Measurements from ENCODE around the gene C3. TPM values are rescaled to one million over a fixed set of nuclear protein-coding genes. Genes with fewer than 3 reads are reported as not detected.

Gene C3
- polyA plus RNA-seq: 0.52 and 2.7 TPM in 2 replicates

GRCh38 chr19:6720369-6721137 is at the start of gene C3:
Gene C3, minus strand, starts transcription at chr19:6720650. Its CDS starts 61 bp downstream, at chr19:6720589.

GRCh38 chr19:6767357-6768235 is 47.1 kb upstream of the C3 start, which contains the start of gene SH2D3A:
Gene SH2D3A, minus strand, starts transcription at chr19:6767435. Its CDS starts 3,687 bp downstream, at chr19:6763748.

GRCh38 chr19:6739390-6739882 is 19.0 kb upstream of the C3 start, which contains the start of gene TRIP10:
Gene TRIP10, plus strand, starts transcription at chr19:6739680. Its CDS starts 82 bp downstream, at chr19:6739762.

GRCh38 chr19:6737284-6737872 is 16.9 kb upstream of the C3 start, which contains the start of gene GPR108:
Gene GPR108, minus strand, starts transcription at chr19:6737580. Its CDS starts 4 bp downstream, at chr19:6737576.

Other genes starting within 250 kb of the C3 start
- gene DENND1C, start 238.9 kb downstream of the C3 start, polyA plus RNA-seq: not detected in 2 replicates
- gene TUBB4A, start 218.3 kb downstream of the C3 start, polyA plus RNA-seq: 28.2 and 83.7 TPM in 2 replicates
- gene TNFSF9, start 189.6 kb downstream of the C3 start, polyA plus RNA-seq: 0.14 and 1.9 TPM in 2 replicates
- 2.3 TPM in 1 of 2 replicates, not detected in the other for gene CD70, start 129.5 kb downstream of the C3 start, polyA plus RNA-seq
- gene TNFSF14, start 50.5 kb downstream of the C3 start, polyA plus RNA-seq: not detected in 2 replicates
- 7.2 and 11.7 TPM in 2 replicates for gene GPR108, start 16.9 kb upstream of the C3 start, polyA plus RNA-seq
- not detected in 2 replicates for gene TRIP10, start 19.0 kb upstream of the C3 start, polyA plus RNA-seq
- not detected in 2 replicates for gene SH2D3A, start 46.8 kb upstream of the C3 start, polyA plus RNA-seq
- 0.12 TPM in 1 of 2 replicates, not detected in the other for gene VAV1, start 52.1 kb upstream of the C3 start, polyA plus RNA-seq
- not detected in 2 replicates for gene ADGRE1, start 166.9 kb upstream of the C3 start, polyA plus RNA-seq

All from Purkinje cell (primary cell).